Upper lobe of left lung (tissue), 6 donors: ENCODE data around the gene PAPPA. TPM values are rescaled to one million over a fixed set of nuclear protein-coding genes. Genes with fewer than 3 reads are reported as not detected.

Source experiments
- ATAC-seq, 2 donors: fragments of 200-7000 bp; cut with Tn5 transposase; one replicate each; pipeline ENCODE4 v1.9.1; 2022; ENCODE audit warnings: mild to moderate bottlenecking in 2 of 2, moderate library complexity in 2 of 2; ENCODE audit not compliant: low FRiP score in 2 of 2
- DNase-seq, 2 donors: peaks; one replicate each; pipeline ENCODE4 v3.0.0-alpha.2; 2019 to 2020
- H3K27ac ChIP-seq, 4 donors: fragments of 200-600 bp; sonication (generic); one replicate each; pipeline ENCODE4 v1.5.1; 2016 to 2019
- H3K27me3 ChIP-seq, 4 donors: fragments of 200-600 bp; sonication (generic); one replicate each; pipeline ENCODE4 v1.5.1; 2017 to 2019
- H3K36me3 ChIP-seq, 4 donors: fragments of 200-600 bp; sonication (generic); one replicate each; pipeline ENCODE4 v1.5.1; 2016 to 2019
- H3K4me1 ChIP-seq, 4 donors: fragments of 200-600 bp; sonication (generic); one replicate each; pipeline ENCODE4 v1.5.1; 2018 to 2019
- H3K4me3 ChIP-seq, 4 donors: fragments of 200-600 bp; sonication (generic); one replicate each; pipeline ENCODE4 v1.5.1; 2017 to 2019; ENCODE audit warnings: mild to moderate bottlenecking in 2 of 4, moderate library complexity in 1 of 4
- H3K9me3 ChIP-seq, 4 donors: fragments of 200-600 bp; sonication (generic); one replicate each; pipeline ENCODE4 v1.5.1; 2018 to 2019
- EP300 ChIP-seq, 4 donors: sonication (generic); formaldehyde crosslinking; IDR thresholded peaks; one replicate each; pipeline ENCODE4 v1.5.1; 2017; ENCODE audit warnings: antibody characterized with exemption in 4 of 4, control low read depth in 2 of 4
- POLR2A ChIP-seq, 4 donors: fragments of 450-650 bp; IDR thresholded peaks; one replicate each; pipeline ENCODE4 v1.5.1; 2016 to 2017; ENCODE audit warnings: antibody characterized with exemption in 4 of 4, mild to moderate bottlenecking in 2 of 4
- POLR2AphosphoS5 ChIP-seq, 2 donors: sonication (generic); formaldehyde crosslinking; IDR thresholded peaks; one replicate each; pipeline ENCODE4 v1.5.1; 2017; ENCODE audit warnings: antibody characterized with exemption in 2 of 2
- WGBS, 2 donors: methylation state at CpG; one replicate each; pipeline ENCODE4 v1.1.5; 2017 to 2018; 5-methylcytosine and 5-hydroxymethylcytosine counted together
- total RNA-seq, 6 donors: library from RNA; depleted of rRNA in 4 of 6; stranded (reverse); fragments of >200 nt in 4 of 6; gene quantifications; one replicate each; pipeline versions ENCODE4 v1.1.0 to v1.2.1, GENCODE V29; 2016 to 2021
- TF ChIP-seq, protein P1 (sequence below), 6 experiments: fragments of 450-650 bp in 4 of 6; fragments of 200-600 bp in 2 of 6; sonication (generic) in 2 of 6; IDR thresholded peaks; one replicate each; pipeline ENCODE4 v1.5.1; 2016 to 2019; ENCODE audit warnings: antibody characterized with exemption in 6 of 6
- donor health status: DM: no; HTN: no; CAD: no; lungs with moderate emphysema.
- donor health status: DM: no; HTN: yes; CAD: no; lungs with severe emphysema.

The PAPPA gene
- total RNA-seq, 6 donors from 2014 or later = 0.46 to 2.9 (median 1.1) TPM

DNA sequence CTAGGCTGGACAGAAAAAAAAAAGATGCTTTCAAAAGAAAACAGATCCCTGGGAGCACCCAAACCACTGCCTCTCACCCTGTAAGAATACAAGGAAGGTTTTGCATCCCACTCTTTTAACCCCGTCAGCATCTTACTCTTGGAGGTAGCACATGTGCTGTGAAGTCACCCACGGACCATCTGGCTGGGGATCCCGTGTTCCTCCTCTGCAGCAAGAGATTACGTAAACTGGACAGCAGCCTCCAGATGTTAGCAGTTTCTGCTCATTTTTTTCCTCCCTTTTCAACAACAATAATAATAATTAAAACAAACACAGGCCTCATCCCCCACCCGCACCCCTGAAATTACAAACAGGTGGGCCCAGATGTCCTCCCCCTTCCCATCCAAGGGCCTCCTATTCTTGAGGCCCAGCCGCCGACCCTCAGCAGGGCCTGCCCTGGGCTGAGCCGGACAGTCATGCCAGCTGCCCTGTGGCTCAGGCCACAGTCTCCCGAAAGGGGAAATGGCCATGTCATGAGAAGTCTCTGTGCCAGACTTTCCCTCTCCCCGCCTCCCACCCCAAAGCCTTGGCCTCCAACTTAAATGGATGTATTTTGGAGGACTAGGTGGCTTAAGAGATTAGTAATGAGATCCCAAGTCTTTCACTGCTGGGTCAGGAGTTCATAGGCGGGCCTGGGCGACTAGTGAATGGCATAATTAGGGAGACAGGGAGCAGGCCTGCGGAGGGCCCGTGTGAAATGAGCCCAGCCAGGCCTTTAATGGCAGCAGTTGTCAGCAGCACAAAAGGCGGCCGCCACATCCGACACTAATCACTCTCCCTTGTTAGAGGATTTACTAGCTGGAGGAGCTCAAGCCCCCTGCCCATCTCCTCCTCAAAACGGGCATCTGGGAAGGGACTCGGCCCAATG is 165.1 kb downstream of the PAPPA start:
- peak overlapping the region in 2 of 4 donors; percentile 2 to 27 for H3K27ac ChIP-seq

DNA sequence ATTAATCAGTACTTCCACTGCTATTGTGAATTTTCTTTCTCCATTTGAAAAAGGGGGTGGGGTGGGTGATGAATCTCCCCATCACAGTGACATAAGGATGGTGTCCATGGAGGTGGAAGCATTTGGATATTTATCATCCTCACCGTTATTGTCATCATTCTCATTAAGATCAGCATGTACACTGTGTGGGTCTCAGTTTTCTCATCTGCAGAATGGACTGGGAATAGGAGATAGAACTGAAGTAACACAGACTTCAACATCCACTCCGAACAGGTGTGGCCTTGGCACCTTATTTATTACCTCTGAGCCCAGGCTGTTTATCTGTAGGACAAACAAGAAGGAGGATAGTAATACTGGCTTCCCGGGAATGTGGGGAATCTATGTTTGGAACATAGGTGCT is 165.9 kb downstream of the PAPPA start:
- no peak for TF ChIP-seq POLR2AphosphoS5 (IDR thresholded peaks at IDR 0.05)
- TF ChIP-seq, protein P1, sequence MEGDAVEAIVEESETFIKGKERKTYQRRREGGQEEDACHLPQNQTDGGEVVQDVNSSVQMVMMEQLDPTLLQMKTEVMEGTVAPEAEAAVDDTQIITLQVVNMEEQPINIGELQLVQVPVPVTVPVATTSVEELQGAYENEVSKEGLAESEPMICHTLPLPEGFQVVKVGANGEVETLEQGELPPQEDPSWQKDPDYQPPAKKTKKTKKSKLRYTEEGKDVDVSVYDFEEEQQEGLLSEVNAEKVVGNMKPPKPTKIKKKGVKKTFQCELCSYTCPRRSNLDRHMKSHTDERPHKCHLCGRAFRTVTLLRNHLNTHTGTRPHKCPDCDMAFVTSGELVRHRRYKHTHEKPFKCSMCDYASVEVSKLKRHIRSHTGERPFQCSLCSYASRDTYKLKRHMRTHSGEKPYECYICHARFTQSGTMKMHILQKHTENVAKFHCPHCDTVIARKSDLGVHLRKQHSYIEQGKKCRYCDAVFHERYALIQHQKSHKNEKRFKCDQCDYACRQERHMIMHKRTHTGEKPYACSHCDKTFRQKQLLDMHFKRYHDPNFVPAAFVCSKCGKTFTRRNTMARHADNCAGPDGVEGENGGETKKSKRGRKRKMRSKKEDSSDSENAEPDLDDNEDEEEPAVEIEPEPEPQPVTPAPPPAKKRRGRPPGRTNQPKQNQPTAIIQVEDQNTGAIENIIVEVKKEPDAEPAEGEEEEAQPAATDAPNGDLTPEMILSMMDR (IDR thresholded peaks at IDR 0.05) = no peak

More for the DNA sequence above, 165.1 kb downstream of the PAPPA start:
- H3K27me3 ChIP-seq = no peaks in the 10 kb centered on the region
- TF ChIP-seq, protein P1 (IDR thresholded peaks at IDR 0.05) = no peak
- no peak for TF ChIP-seq EP300 (IDR thresholded peaks at IDR 0.05)
- no peak for TF ChIP-seq POLR2AphosphoS5 (IDR thresholded peaks at IDR 0.05)
- TF ChIP-seq POLR2A (IDR thresholded peaks at IDR 0.05) = no peak
- ATAC-seq (peak in 1 of 2 donors; percentile 88), DNase-seq (peak in 1 of 2 donors; percentile 27)
- H3K4me1 ChIP-seq = no peaks in the 10 kb centered on the region
- WGBS, 2 donors = 74 to 78% methylated on average over 18 to 19 of the region's 19 CpGs
- no peaks in the 10 kb centered on the region for H3K9me3 ChIP-seq
- H3K4me3 ChIP-seq = no peak overlapping the region
- no peaks in the 10 kb centered on the region for H3K36me3 ChIP-seq

DNA sequence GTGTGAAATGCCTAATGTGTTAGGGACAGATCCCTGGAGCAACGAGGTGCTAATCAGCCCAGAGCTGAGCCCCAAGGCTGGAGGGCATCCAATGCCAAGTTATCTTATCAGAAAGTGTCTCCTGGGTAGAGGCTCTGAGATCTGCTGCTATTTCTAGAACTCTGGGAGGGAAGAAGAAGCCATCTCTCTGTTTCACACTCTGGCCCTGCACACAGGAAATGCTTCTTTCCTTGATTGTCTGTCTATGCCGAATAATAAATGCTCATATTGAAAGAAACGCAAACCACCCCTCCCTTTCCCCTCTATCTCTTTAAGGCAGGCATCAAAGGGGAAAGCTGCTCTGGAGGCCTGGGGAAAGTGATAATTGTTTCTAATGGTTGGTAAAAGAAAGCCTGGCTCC is 166.7 kb downstream of the PAPPA start:
- ATAC-seq (no peak), DNase-seq (no peak)
- H3K4me1 ChIP-seq = no peaks in the 10 kb centered on the region
- 29 to 48% methylated on average over 3 of the region's 3 CpGs for WGBS, 2 donors
- TF ChIP-seq POLR2A (IDR thresholded peaks at IDR 0.05) (no peak), EP300 (IDR thresholded peaks at IDR 0.05) (no peak), POLR2AphosphoS5 (IDR thresholded peaks at IDR 0.05) (no peak)
- TF ChIP-seq, protein P1 (IDR thresholded peaks at IDR 0.05) = no peak
- no peak overlapping the region for H3K4me3 ChIP-seq
- H3K9me3 ChIP-seq = no peaks in the 10 kb centered on the region
- H3K27ac ChIP-seq = no peak overlapping the region
- H3K27me3 ChIP-seq = no peaks in the 10 kb centered on the region
- H3K36me3 ChIP-seq = no peaks in the 10 kb centered on the region

More for the DNA sequence above, 165.9 kb downstream of the PAPPA start:
- no peak overlapping the region for H3K4me3 ChIP-seq
- DNase-seq = no peak
- no peaks in the 10 kb centered on the region for H3K36me3 ChIP-seq
- no peak for ATAC-seq
- no peaks in the 10 kb centered on the region for H3K27me3 ChIP-seq
- no peaks in the 10 kb centered on the region for H3K9me3 ChIP-seq
- H3K27ac ChIP-seq = no peak overlapping the region
- WGBS, 2 donors = 81% methylated on average over 3 of the region's 3 CpGs
- no peaks in the 10 kb centered on the region for H3K4me1 ChIP-seq

DNA sequence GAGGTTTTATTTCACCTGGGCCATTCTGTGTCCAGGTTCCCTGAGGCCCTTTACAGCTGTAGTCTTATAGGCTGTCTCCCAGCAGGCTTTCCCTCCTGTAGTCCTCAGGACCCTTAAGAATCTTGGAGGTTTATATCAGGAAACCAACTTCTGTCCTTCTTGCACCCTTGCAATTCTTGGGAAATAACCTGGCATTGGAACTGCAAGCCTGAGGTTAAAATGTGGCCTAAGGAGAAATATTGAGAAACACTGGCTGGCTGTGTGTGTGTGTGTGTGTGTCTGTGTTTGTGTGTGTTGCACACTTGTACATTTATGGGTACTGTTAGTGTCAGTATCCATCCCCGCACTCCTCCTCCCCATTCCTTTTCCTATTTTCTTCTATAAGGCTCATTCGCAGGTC is 168.9 kb downstream of the PAPPA start:
- no peaks in the 10 kb centered on the region for H3K9me3 ChIP-seq
- DNase-seq (no peak), ATAC-seq (no peak)
- H3K4me3 ChIP-seq = no peak overlapping the region
- TF ChIP-seq POLR2AphosphoS5 (IDR thresholded peaks at IDR 0.05) (no peak), POLR2A (IDR thresholded peaks at IDR 0.05) (no peak), EP300 (IDR thresholded peaks at IDR 0.05) (no peak)
- TF ChIP-seq, protein P1 (IDR thresholded peaks at IDR 0.05) = no peak
- H3K4me1 ChIP-seq = no peaks in the 10 kb centered on the region
- no peaks in the 10 kb centered on the region for H3K36me3 ChIP-seq
- no peak overlapping the region for H3K27ac ChIP-seq
- H3K27me3 ChIP-seq = no peaks in the 10 kb centered on the region
- WGBS, 2 donors = 58 to 83% methylated on average over 2 of the region's 2 CpGs
